T-helper 1 cell treated with Interleukin-12 subunit alpha and Interleukin-12 subunit beta and Interleukin-4 antibody, amounts not matched to agents 30 μg/mL and 1 μg/mL, for 36 hours (primary cell): Measurements from ENCODE around the gene UBALD1.

Experiments
- H3K27ac Mint-ChIP-seq: one replicate; pipeline ENCODE4 v1.8.0; 2021; ENCODE audit warnings: mild to moderate bottlenecking, mixed read lengths
- H3K27me3 Mint-ChIP-seq: one replicate; pipeline ENCODE4 v1.8.0; 2021; ENCODE audit warnings: low read depth, mixed read lengths
- H3K36me3 Mint-ChIP-seq: one replicate; pipeline ENCODE4 v1.8.0; 2021; ENCODE audit warnings: low read depth, mixed read lengths
- H3K4me1 Mint-ChIP-seq: one replicate; pipeline ENCODE4 v1.8.0; 2021; ENCODE audit warnings: low read depth, mixed read lengths
- H3K4me3 Mint-ChIP-seq: one replicate; pipeline ENCODE4 v1.8.0; 2021; ENCODE audit warnings: mild to moderate bottlenecking, moderate library complexity, mixed read lengths
- H3K9me3 Mint-ChIP-seq: one replicate; pipeline ENCODE4 v1.8.0; 2021; ENCODE audit warnings: mixed read lengths

UBALD1 gene

DNA sequence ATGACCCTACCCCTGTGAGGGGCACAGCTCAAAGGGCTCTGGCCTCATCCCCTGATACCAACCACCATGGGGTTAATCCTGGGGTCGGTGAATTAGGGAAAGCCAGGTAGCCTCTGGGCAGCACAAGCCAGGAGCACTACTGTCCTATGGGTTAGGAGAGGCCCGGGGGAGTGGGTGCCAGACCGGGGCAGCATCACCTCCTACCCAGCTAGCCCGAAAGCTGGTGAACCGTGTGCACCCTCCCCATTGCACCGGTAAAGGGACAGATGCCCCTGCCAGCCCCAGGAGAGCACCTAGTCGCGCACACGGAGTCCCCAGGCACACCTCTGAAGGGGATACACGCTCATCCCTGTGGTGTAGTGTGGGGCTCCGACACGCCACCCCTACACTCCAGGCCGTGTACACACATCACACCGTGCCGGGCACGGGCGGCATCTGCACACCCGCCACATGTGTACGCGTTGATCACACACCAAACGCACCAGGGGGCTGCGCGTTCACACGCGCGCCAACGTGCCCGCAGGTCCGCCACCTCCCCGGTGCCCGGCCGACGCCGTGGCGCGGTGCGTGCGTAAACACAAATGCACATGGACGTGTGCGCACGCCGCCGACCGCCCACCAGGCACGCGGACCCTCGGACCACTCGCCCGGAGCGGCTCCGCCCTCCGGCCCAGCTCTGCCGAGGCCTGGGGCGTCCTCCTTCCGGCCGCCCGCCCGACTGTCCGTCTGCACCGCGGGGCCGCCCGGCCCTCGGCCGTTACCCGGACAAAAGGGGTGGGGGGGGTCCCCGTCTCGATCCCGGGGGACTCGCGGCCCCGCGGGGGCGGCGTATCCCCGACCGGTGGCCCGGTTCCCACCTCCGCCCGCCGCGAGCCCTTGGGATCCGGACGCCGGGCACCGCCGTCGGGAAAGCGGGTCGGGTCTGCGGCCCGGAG lies 785 bp downstream of the UBALD1 start:
- Mint-ChIP-seq H3K9me3 (no peaks in the 10 kb centered on the region), H3K27me3 (no peaks in the 10 kb centered on the region), H3K36me3 (no peaks in the 10 kb centered on the region), H3K27ac (no peak overlapping the region), H3K4me1 (peaks cover 13% of the 10 kb centered on the region), H3K4me3 (peak overlapping the region; percentile 67)

DNA sequence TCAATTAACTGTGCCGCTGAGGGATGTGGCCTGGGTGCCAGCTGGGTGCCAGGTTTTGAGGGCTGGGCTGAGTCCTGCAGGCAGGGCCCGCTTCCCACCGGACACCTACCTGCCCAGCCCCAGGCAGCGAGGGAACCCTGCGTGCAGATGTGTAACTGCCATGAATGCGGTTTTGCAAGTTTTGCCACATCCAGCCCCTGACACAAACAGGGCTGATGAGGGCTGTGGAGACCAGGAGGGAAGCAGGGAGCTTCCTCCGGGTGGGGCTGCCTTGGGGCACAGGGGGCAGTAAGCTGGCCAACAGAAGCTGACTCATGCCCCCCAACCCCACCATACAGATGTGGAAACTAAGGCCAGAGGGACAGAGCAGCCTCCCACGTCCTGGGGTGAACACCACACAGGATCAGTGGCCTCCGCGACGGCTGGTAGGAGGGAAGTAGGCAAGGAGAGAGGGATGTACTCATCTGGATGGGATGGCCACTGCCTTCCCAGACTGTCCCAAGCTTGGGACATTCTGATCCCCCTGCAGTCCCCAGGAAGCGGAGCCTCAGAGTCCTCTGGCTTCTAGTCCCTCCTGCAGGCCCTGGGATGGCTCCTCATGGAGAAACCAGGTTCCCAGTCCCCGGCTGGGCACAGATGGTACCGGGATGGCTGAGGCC lies 1.6 kb downstream of the UBALD1 start:
- no peak overlapping the region for H3K27ac Mint-ChIP-seq
- peaks cover 13% of the 10 kb centered on the region for H3K4me1 Mint-ChIP-seq
- no peaks in the 10 kb centered on the region for H3K36me3 Mint-ChIP-seq
- H3K4me3 Mint-ChIP-seq = peak overlapping the region; percentile 67
- no peaks in the 10 kb centered on the region for H3K9me3 Mint-ChIP-seq
- no peaks in the 10 kb centered on the region for H3K27me3 Mint-ChIP-seq

DNA sequence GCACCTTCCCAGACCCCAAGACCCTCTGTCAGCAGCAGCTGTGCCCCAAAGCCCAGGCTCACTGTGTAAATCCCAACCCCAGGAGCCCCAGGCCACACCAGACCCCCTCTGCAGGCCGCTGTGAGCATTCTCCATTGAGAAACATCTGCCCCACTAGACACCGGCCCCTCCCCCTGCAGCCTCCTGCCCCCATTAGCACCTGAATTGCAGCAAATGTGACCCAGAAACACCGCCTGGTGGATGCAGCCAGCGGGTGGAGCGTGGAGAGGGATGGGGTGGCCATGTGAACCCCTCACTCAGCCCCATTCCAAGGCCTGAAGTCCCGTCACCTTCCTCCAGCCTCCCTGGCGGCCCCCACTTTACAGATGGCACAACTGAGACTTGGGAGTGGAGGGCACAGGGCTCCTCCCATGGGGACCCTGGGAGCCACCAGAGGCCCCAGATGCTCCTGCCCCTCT lies 2.2 kb downstream of the UBALD1 start:
- peaks cover 13% of the 10 kb centered on the region for H3K4me1 Mint-ChIP-seq

DNA sequence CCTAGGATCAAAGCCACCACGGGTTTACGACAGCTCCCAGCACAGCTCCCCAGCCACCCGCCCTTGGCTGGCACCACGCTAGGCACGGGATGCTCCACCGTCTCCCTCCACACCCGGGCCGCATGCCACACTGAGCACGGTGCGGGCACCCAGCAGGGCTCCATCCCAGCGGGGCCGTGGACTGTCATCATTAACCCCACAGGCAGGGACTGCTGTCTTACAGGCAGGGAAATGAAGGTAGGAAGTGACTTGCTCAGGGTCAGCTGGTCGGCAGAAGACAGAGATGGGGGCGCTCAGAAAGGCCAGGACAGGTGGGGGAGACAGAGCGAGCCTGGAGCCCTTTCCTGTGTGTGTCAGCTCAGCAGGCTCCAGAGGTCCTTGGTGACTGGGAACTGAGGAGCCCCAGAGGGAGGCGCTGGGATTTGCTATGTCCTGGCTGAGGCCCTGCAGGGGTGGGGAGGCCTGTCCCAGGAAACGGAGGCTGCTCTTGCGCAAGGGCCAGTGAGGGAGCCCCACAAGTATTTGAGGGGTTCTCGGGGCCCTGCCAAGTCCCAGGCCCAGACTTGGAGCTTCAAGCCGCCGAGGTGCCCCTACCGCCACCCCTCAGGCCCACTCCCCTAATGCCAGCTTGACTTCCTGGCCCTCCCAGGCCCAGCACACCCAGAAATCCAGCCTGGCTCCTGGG lies 3.2 kb downstream of the UBALD1 start:
- Mint-ChIP-seq H3K27ac (no peak overlapping the region), H3K27me3 (no peaks in the 10 kb centered on the region), H3K4me1 (peaks cover 11% of the 10 kb centered on the region), H3K36me3 (no peaks in the 10 kb centered on the region), H3K4me3 (no peak overlapping the region), H3K9me3 (no peaks in the 10 kb centered on the region)

More for the DNA sequence above, 2.2 kb downstream of the UBALD1 start:
- H3K9me3 Mint-ChIP-seq = no peaks in the 10 kb centered on the region
- H3K27ac Mint-ChIP-seq = no peak overlapping the region
- no peak overlapping the region for H3K4me3 Mint-ChIP-seq
- H3K27me3 Mint-ChIP-seq = no peaks in the 10 kb centered on the region
- H3K36me3 Mint-ChIP-seq = no peaks in the 10 kb centered on the region

DNA sequence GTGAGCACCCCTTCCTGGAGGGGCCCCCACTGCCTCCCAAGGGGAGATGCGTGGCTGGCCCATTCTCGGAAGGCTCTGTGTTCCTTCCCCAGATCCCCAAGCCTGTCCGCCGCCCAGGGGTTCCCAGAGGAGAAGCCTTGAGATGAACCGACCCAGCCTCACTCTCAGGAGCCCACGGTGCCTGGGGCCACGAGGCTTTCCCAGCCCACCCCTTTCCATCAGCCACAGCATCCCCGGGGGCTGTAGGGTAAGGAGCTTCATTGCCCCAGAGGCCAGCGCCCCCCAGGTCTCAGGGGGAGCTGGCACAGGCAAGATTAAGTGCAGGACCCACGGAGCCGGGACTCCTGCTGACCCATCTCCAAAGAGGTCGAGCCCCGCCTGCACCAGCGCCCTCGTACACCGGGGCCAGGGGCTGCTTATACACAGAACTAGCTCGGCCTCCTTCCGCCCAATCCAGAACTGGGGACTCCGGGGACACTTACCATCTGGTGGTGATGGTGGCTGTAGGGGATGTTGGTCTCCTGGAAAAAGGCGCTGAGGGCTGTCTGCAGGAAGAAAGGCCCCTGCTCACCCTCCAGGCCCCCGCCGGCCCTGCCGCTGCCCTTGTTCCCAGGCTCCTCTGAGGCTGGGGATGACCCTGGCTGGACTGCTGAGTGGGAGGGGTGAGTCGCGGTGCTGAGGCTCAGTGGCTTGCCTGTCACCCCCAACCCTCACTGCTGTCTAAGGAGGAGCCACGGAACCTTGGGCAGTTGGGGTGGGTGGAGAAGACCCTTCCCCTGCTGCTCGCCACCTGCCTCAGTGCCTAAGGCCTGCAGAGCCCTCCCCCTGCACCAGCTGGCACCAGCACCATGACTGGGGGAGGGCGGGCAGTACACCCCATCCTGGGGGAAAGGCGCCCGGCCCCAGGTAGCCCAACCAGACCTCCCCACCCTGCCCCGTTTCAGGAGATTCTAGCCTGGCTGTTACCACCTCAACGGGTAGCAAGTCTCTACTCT lies 4.4 kb downstream of the UBALD1 start:
- Mint-ChIP-seq H3K27me3 (no peaks in the 10 kb centered on the region), H3K36me3 (no peaks in the 10 kb centered on the region), H3K9me3 (no peaks in the 10 kb centered on the region), H3K4me1 (peaks cover 3% of the 10 kb centered on the region), H3K27ac (no peak overlapping the region), H3K4me3 (no peak overlapping the region)

DNA sequence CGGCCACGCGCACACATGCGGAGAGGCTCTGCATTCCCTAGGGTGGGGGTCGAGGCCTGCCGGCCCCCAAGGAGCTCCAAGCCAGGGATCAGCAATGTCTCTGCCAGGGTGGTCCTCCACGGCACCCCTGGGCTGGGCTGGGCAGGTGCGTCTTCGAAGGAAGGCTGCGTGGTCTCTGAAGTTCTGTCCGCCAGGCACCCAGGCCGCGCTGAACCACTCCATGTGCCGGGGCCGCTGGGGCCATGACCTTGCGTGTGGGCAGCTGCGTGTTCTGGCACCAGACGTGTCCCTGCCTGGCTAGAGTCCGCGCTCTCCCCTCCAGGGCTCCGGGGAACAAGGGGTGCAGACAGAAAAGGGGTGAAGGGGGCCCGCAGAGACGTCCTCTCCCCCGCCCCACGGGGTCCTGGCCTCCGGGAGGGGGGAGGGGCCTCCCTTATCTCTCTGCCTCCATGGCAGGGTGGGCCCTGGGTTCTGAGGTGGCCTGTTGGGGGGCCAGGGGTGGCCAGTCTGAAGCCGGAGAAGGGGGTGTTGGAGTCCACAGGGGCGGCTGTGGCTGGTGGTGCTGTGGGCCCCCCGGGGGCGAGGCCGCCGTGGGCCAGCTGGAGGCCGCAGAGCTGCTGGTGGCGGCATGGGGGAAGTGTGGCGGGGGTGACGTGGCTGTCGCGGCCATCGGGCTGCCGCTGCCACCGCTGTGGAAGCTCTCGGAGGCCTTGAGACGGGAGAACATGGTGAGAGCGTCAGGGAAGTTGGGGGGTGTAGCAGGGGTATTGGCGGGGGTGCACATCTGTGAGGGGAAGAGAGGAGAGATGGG lies 5.3 kb downstream of the UBALD1 start:
- H3K36me3 Mint-ChIP-seq = no peaks in the 10 kb centered on the region
- H3K27me3 Mint-ChIP-seq = no peaks in the 10 kb centered on the region
- H3K4me3 Mint-ChIP-seq = no peak overlapping the region
- H3K27ac Mint-ChIP-seq = no peak overlapping the region
- peaks cover 1% of the 10 kb centered on the region for H3K4me1 Mint-ChIP-seq
- H3K9me3 Mint-ChIP-seq = no peaks in the 10 kb centered on the region

DNA sequence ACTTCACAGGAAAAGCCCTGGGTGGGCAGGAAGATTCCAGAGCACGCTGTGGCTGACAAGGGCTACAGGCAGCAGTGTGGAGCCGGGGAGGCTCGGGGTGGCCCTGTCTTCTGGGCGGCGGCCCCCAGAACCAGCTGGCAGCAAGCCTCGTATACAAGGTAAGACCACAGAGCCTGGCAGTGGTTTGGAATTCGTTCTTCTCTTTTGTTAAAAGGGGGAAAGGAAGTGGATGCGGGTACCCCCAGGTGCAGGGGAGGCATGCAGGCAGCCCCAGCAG lies 6.0 kb downstream of the UBALD1 start:
- H3K27ac Mint-ChIP-seq = no peak overlapping the region
- H3K27me3 Mint-ChIP-seq = no peaks in the 10 kb centered on the region
- peaks cover 1% of the 10 kb centered on the region for H3K4me1 Mint-ChIP-seq
- H3K4me3 Mint-ChIP-seq = no peak overlapping the region
- no peaks in the 10 kb centered on the region for H3K9me3 Mint-ChIP-seq
- H3K36me3 Mint-ChIP-seq = no peaks in the 10 kb centered on the region

DNA sequence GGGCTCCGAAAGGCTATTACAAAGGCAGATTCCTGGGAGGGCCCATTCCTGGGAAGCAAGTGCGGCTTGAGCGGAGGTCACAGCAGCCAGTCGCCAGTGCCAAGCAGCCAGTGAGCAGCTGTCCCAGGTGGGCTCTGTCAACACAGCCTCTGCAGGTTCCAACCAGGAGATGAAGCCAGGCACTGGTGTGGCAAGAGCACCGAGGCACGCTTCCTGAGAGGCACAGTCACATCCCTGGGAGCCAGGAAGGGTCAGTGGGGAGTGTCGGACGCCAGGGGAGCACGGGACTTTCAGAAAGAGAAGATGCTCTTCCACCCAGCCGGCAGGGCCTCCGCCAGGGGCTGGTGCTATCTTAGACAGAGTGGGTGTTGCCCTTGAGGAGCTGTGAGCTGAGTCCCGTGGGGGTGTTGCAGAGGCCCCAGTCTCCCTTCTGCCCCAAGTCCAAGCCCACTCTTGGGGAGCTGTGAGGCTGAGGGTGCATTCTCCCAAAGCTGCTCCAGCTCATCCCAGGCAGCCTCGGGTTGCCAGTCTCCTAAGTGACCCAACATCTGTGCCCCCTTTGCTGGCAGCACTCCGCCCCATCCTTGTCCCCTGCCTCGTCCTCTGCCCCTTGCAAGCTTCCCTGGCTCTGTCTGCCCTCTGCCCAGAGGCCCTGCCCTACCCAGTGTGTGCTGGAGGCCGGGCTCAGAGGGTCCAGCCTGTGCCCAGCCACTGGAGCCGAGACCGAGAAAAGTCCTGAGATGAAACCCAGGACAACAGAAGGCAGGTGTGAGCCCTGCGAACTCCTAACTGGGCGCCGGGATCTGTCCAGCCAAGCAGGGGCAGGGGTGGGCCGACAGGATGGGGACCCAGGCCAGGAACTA lies 6.6 kb downstream of the UBALD1 start:
- no peak overlapping the region for H3K4me3 Mint-ChIP-seq
- H3K27ac Mint-ChIP-seq = no peak overlapping the region
- no peaks in the 10 kb centered on the region for H3K9me3 Mint-ChIP-seq
- no peaks in the 10 kb centered on the region for H3K27me3 Mint-ChIP-seq
- peaks cover 1% of the 10 kb centered on the region for H3K4me1 Mint-ChIP-seq
- H3K36me3 Mint-ChIP-seq = no peaks in the 10 kb centered on the region

DNA sequence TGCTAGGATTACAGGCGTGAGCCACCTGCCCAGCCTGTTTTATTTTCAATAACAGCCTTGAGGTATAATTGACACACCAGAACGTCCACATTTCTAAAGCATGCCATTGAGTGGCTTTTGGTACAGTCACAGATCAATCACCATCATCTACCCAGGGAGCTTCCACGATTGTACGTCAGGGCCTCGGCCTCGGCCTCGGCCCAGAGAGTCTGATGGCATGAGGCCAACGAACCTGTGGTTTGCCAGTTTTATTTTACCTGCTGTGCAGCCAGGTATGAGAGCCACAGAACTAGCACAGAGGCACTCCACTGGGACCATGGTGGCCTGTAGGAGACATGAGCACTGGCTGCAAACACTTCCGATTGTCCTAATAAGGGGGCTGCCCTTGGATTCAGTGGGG lies 8.3 kb downstream of the UBALD1 start:
- Mint-ChIP-seq H3K4me3 (no peak overlapping the region), H3K27ac (no peak overlapping the region), H3K36me3 (no peaks in the 10 kb centered on the region), H3K9me3 (no peaks in the 10 kb centered on the region), H3K27me3 (peaks cover 3% of the 10 kb centered on the region), H3K4me1 (peaks cover 1% of the 10 kb centered on the region)

DNA sequence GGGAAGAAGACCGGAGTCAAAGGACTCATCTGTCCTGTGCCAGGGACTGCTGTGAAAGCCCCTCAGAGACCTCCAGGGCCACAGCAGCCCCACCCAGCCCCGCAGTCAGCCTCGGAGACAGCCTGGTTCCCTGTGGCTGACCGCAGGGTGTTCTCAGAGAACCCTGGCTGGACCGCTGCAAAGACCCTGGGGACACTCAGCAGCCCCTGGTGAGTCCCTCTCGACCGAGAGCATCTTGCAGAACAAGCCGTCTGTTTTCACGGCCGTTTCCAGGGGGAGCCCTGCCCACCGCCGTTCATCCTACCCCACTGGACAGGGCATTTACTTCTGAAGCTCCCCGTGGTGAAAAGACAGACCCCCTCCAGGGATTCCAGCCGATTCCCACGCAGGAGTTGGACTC lies 10.3 kb downstream of the UBALD1 start:
- H3K4me1 Mint-ChIP-seq = no peaks in the 10 kb centered on the region
- H3K9me3 Mint-ChIP-seq = no peaks in the 10 kb centered on the region
- peaks cover 5% of the 10 kb centered on the region for H3K27me3 Mint-ChIP-seq
- H3K36me3 Mint-ChIP-seq = no peaks in the 10 kb centered on the region
- no peak overlapping the region for H3K4me3 Mint-ChIP-seq
- no peak overlapping the region for H3K27ac Mint-ChIP-seq

DNA sequence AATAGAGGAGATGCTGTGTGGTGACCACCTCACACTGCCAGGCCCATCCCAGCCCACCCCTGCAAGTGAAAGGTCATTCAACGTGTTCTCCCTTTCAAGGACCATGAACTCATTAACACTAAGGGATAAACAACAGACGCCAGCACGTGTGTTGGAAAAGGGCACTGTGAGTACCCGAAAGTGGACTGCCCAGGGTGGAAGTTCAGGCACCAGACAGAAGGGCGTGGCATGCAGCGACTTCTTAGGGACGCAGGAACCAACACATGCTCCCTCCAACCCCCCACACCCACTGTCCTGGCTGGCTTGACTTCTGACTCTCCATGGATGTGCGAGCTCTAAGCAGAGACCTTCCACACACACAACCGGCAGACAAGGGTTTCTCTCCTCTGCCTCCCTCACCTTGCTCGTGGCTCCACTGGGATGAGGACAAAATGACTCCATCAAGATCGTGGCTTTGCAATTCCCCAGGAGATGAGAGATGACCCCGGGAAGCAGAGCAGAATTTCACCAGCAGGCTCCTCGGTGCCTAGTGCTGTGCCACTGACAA lies 11.0 kb downstream of the UBALD1 start:
- no peaks in the 10 kb centered on the region for H3K4me1 Mint-ChIP-seq
- no peak overlapping the region for H3K27ac Mint-ChIP-seq
- H3K36me3 Mint-ChIP-seq = no peaks in the 10 kb centered on the region
- H3K4me3 Mint-ChIP-seq = no peak overlapping the region
- peaks cover 5% of the 10 kb centered on the region for H3K27me3 Mint-ChIP-seq
- no peaks in the 10 kb centered on the region for H3K9me3 Mint-ChIP-seq

DNA sequence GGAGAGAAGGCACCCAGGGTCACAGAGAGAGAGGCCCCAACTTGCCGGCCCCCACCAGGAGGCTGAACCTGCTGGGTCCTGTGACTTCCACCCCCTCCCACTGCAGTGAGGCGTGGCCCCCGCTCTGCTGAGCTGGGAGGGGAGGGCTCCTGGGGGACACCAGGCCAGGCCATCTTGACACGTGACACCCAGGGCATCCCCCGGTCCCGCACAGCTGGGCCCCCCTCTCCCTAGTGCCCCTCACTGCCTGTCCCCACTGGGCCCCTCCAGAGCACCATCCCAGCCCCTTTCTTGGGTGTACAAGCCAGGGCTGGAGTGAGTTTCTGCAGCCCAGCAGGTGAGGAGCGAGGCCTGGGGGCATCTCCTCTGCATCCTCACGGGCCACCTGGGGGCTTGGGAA lies 12.4 kb downstream of the UBALD1 start:
- no peaks in the 10 kb centered on the region for H3K4me1 Mint-ChIP-seq
- H3K36me3 Mint-ChIP-seq = no peaks in the 10 kb centered on the region
- no peaks in the 10 kb centered on the region for H3K9me3 Mint-ChIP-seq
- peaks cover 5% of the 10 kb centered on the region for H3K27me3 Mint-ChIP-seq
- H3K4me3 Mint-ChIP-seq = no peak overlapping the region
- H3K27ac Mint-ChIP-seq = no peak overlapping the region

DNA sequence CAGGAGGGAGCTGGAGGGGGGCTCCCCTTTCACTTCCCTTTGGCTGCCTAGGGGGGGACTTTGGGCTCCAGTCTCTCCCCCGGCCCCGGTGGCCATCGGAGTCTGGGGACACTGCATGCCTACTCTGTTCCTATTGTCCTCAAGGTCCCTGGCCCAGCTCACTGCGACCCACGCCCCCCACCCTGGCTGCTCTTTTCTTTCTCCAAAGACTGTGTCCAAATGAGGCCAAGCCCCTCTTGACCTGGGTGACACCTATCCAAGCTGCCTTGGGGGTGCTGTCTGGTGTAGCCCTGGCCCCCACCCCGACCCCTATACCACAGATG lies 12.9 kb downstream of the UBALD1 start:
- no peaks in the 10 kb centered on the region for H3K36me3 Mint-ChIP-seq
- H3K27ac Mint-ChIP-seq = no peak overlapping the region
- H3K4me1 Mint-ChIP-seq = no peaks in the 10 kb centered on the region
- H3K27me3 Mint-ChIP-seq = peaks cover 5% of the 10 kb centered on the region
- H3K4me3 Mint-ChIP-seq = no peak overlapping the region
- no peaks in the 10 kb centered on the region for H3K9me3 Mint-ChIP-seq
